ENCODE measurements around the gene CALHM3.

Gene CALHM3

GRCh38 chr10:103445767-103446567, 33.1 kb downstream of the CALHM3 start:
- TF ChIP-seq, protein P1, sequence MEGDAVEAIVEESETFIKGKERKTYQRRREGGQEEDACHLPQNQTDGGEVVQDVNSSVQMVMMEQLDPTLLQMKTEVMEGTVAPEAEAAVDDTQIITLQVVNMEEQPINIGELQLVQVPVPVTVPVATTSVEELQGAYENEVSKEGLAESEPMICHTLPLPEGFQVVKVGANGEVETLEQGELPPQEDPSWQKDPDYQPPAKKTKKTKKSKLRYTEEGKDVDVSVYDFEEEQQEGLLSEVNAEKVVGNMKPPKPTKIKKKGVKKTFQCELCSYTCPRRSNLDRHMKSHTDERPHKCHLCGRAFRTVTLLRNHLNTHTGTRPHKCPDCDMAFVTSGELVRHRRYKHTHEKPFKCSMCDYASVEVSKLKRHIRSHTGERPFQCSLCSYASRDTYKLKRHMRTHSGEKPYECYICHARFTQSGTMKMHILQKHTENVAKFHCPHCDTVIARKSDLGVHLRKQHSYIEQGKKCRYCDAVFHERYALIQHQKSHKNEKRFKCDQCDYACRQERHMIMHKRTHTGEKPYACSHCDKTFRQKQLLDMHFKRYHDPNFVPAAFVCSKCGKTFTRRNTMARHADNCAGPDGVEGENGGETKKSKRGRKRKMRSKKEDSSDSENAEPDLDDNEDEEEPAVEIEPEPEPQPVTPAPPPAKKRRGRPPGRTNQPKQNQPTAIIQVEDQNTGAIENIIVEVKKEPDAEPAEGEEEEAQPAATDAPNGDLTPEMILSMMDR (IDR thresholded peaks at IDR 0.05; ENCODE audit: low read depth, low read length) = no peak
- no peak overlapping the region for H3K4me3 ChIP-seq (ENCODE audit: low read depth, low read length)

DNA sequence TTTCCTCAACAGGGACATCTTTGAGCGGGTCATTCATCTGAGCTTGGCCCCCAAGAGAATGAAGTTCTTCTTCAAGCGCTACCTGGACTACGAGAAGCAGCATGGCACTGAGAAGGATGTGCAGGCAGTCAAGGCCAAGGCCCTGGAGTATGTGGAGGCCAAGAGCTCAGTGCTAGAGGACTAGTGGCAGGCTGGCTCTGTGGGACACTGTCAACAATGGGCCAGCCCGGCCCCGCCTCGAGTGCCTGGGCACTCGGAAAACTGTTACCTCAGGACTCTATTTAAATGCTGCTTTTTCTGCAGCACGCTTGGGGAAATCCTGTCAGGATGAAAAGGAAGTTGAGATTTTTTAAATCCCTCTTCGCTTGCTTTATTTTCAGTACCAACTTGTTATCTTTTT, 33.7 kb downstream of the CALHM3 start:
- TF ChIP-seq, protein P1 (IDR thresholded peaks at IDR 0.05; ENCODE audit: low read depth, low read length) = no peak

DNA sequence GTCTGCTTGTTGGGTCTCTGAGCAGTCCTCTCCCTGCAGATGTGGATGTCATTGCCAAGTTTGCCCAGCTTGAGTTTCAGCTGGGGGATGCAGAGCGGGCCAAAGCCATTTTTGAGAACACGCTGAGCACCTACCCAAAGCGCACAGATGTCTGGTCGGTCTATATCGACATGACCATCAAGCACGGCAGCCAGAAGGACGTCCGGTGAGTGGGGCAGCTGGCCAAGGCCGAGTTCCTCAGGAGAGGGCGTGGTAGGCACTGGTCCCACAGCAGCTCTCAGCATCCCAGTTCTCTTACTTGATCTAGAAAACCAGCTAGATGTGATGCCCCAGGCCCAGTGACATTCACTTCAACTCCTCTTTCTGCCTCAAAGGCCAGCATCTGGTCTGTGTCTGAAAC, 34.6 kb downstream of the CALHM3 start:
- TF ChIP-seq, protein P1 (IDR thresholded peaks at IDR 0.05; ENCODE audit: low read depth, low read length) = no peak
- H3K4me3 ChIP-seq (ENCODE audit: low read depth, low read length) = no peak overlapping the region

More for the DNA sequence above, 33.7 kb downstream of the CALHM3 start:
- H3K4me3 ChIP-seq (ENCODE audit: low read depth, low read length) = no peak overlapping the region

DNA sequence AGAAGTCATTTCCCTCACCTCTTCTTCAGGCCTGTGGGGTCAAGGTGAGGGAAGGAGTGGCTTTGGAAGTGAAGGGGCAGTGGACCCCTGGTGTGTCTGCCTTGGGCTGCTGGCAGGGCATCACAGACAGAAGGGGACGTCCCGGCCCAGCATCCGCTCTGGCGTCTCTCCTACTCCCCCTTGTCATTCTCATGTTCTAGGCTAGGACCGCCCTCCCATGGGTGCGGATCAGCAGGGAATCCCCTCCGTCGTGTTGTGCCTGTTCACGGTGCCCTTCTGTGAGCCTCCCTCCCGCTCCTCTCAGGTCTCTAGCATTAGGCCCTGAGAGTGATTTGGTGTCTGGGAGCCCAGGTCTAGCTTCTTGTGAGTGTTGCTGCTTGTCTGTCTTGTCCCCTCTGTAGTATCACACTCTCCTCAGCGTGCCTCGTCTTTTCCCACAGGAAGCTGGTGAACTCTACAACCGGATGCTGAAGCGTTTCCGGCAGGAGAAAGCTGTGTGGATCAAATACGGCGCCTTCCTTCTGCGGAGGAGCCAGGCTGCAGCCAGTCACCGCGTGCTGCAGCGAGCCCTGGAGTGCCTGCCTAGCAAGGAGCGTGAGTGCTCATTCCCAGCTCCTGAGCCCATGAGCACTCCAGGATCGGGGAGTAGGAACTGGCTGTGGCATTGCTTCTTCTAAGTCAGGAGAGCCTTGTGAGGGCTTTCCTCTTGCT, 35.4 kb downstream of the CALHM3 start:
- TF ChIP-seq, protein P1 (IDR thresholded peaks at IDR 0.05; ENCODE audit: low read depth, low read length) = no peak
- H3K4me3 ChIP-seq (ENCODE audit: low read depth, low read length) = no peak overlapping the region

DNA sequence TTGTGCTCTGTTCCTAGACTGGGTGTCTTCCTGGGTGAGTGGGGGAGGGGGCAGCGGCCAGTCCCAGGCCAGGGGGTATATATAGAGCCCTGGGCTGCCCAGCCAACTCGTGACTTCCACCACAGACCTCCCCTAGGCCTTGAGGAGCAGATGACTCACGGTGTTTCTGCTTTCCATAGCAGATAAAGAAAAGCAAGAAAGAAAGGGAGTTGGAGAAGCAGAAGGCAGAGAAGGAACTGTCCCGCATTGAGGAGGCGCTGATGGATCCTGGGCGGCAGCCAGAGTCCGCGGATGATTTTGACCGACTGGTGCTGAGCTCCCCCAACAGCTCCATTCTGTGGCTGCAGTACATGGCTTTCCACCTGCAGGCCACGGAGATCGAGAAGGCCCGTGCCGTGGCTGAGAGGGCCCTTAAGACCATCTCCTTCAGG, 37.0 kb downstream of the CALHM3 start:
- TF ChIP-seq, protein P1 (IDR thresholded peaks at IDR 0.05; ENCODE audit: low read depth, low read length) = no peak
- no peak overlapping the region for H3K4me3 ChIP-seq (ENCODE audit: low read depth, low read length)

DNA sequence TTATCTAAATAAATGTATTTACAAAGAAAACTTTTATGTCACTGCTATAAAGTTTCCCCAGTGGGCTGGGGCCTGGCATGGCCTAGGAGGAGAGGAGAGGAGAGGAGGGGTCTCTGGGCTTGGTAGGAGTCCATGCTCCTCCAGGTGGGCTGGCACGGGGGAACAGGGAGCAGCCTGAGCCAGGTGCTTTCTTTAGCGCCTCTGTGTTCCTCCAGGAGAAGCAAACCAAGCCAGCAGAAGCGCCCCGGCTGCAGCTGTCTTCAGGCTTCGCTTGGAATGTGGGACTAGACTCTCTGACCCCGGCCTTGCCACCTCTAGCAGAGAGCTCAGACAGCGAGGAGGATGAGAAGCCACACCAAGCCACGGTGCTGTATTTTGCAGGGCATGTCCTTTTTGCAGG, 37.4 kb downstream of the CALHM3 start:
- TF ChIP-seq, protein P1 (IDR thresholded peaks at IDR 0.05; ENCODE audit: low read depth, low read length) = no peak
- no peak overlapping the region for H3K4me3 ChIP-seq (ENCODE audit: low read depth, low read length)

GRCh38 chr10:103441206-103441605, 37.8 kb downstream of the CALHM3 start:
- TF ChIP-seq, protein P1 (IDR thresholded peaks at IDR 0.05; ENCODE audit: low read depth, low read length) = no peak
- no peak overlapping the region for H3K4me3 ChIP-seq (ENCODE audit: low read depth, low read length)

Data from WI38 (cell line).